ENCODE data around the gene HABP2. TPM values are rescaled to one million over a fixed set of nuclear protein-coding genes. Genes with fewer than 3 reads are reported as not detected.

HABP2 gene
- total RNA-seq, 1 donor from 2014 or later: not detected

GRCh38 chr10:113533801-113534200 is 19.1 kb upstream of the HABP2 start:
- Histone ChIP-seq H3K4me3 (no peak overlapping the region), H3K4me1 (no peaks in the 10 kb centered on the region), H3K27ac (no peak overlapping the region), H3K36me3 (no peaks in the 10 kb centered on the region), H3K9me3 (no peaks in the 10 kb centered on the region), H3K27me3 (no peaks in the 10 kb centered on the region)
- intact Hi-C loops (cut with DNase I): no loop called here
- TF ChIP-seq, protein P1, sequence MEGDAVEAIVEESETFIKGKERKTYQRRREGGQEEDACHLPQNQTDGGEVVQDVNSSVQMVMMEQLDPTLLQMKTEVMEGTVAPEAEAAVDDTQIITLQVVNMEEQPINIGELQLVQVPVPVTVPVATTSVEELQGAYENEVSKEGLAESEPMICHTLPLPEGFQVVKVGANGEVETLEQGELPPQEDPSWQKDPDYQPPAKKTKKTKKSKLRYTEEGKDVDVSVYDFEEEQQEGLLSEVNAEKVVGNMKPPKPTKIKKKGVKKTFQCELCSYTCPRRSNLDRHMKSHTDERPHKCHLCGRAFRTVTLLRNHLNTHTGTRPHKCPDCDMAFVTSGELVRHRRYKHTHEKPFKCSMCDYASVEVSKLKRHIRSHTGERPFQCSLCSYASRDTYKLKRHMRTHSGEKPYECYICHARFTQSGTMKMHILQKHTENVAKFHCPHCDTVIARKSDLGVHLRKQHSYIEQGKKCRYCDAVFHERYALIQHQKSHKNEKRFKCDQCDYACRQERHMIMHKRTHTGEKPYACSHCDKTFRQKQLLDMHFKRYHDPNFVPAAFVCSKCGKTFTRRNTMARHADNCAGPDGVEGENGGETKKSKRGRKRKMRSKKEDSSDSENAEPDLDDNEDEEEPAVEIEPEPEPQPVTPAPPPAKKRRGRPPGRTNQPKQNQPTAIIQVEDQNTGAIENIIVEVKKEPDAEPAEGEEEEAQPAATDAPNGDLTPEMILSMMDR (IDR thresholded peaks at IDR 0.05): no peak
- peak in 1 of 2 donors; percentile 45 for DNase-seq (ENCODE audit: low spot score in 2 of 2)

DNA sequence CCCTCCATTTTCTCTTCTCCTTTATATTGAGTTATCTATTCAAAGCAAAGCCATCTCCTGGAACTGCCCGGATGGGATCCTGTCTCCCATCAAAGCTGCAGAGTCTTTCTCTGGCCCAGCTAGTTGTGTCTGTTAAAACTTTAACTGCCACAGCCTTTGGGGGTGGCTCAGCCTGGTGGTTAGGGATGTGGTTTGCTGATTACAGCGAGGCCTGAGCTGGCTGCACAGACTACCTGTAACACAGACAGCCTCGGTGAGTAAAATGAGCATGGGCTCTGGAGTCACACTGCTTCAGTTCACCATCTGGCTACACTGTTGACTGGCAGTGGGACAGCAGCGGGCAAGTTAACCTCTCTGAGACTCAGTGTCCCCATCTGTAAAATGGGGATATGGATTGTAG is 18.4 kb upstream of the HABP2 start:
- TF ChIP-seq, protein P1 (IDR thresholded peaks at IDR 0.05): no peak
- Histone ChIP-seq H3K4me1 (no peaks in the 10 kb centered on the region), H3K9me3 (no peaks in the 10 kb centered on the region), H3K4me3 (no peak overlapping the region), H3K27ac (no peak overlapping the region), H3K36me3 (no peaks in the 10 kb centered on the region), H3K27me3 (no peaks in the 10 kb centered on the region)
- peak in 1 of 2 donors; percentile 43 for DNase-seq (ENCODE audit: low spot score in 2 of 2)
- intact Hi-C loops (cut with DNase I): no loop called here

DNA sequence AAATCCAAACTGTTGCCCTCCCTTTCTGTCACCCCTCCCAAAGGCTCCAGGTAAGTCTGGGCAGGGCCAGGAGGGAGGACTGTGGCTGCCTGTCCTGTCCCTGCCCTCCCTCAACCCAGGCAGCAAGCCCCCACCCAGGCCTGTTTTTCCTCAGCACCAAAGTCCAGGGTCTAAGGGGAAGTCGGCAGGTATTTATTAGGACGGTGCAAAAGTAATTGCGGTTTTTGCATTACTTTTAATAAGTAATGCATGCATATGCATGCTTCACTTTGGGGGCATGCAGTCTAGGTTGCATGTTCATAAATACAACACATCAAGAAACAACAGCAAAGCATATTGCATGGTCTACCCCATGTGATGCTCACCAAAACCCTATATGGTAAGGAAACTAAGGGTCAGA is 15.2 kb upstream of the HABP2 start:
- DNase-seq (ENCODE audit: low spot score in 2 of 2): no peak
- no peak overlapping the region for H3K4me3 ChIP-seq
- intact Hi-C loops (cut with DNase I): no loop called here

DNA sequence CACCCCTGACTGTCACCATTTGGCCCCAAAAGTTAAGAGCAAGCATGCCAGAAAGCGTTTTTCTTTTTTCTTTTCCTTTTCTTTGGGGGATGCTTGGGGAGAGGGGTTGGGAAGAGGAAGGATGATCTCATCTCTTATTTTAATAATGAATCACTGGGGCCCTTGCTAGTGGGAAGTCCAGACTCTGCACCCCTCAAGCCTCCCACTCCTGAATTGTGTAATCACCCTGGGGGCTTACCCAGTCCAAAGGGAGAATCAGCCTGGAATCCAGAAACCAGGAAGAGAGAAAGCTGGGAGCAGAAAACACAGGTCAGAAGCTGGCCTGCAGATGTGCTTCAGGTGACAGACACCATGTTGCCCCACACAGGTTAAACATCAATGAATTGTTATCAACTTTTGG is 14.7 kb upstream of the HABP2 start:
- no peak for DNase-seq (ENCODE audit: low spot score in 2 of 2)
- Histone ChIP-seq H3K4me3 (no peak overlapping the region), H3K36me3 (no peaks in the 10 kb centered on the region), H3K9me3 (no peaks in the 10 kb centered on the region), H3K4me1 (no peaks in the 10 kb centered on the region), H3K27ac (no peak overlapping the region), H3K27me3 (no peaks in the 10 kb centered on the region)
- TF ChIP-seq, protein P1 (IDR thresholded peaks at IDR 0.05): no peak
- intact Hi-C loops (cut with DNase I): no loop called here

More for the DNA sequence above, 15.2 kb upstream of the HABP2 start:
- no peaks in the 10 kb centered on the region for H3K9me3 ChIP-seq
- TF ChIP-seq, protein P1 (IDR thresholded peaks at IDR 0.05): no peak
- H3K27ac ChIP-seq: no peak overlapping the region
- H3K27me3 ChIP-seq: no peaks in the 10 kb centered on the region
- no peaks in the 10 kb centered on the region for H3K36me3 ChIP-seq
- H3K4me1 ChIP-seq: no peaks in the 10 kb centered on the region

DNA sequence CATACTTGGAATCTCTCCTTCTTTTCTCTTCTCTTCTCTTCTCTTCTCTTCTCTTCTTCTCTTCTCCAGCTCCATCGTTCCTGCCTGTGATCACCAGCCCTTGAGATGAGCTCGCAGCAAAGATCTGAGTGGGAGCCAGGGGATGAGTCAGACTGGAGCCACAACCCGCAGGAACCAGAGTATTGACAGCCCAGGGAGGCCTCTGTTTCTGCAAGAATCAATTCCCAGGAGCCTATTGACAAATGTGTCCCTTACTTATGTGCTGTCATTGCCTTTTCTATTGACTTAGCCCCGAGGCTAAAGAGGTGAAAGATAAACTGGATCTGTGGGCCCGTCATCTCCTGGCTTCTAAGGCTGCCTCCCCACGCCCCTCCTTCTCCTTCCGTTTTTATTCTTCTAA is 13.1 kb upstream of the HABP2 start:
- TF ChIP-seq, protein P1 (IDR thresholded peaks at IDR 0.05): no peak
- H3K27ac ChIP-seq: no peak overlapping the region
- H3K4me3 ChIP-seq: no peak overlapping the region
- no peaks in the 10 kb centered on the region for H3K36me3 ChIP-seq
- H3K27me3 ChIP-seq: no peaks in the 10 kb centered on the region
- H3K4me1 ChIP-seq: no peaks in the 10 kb centered on the region
- H3K9me3 ChIP-seq: no peaks in the 10 kb centered on the region
- intact Hi-C loops (cut with DNase I): no loop called here
- no peak for DNase-seq (ENCODE audit: low spot score in 2 of 2)

Data from ascending aorta (tissue), 2 donors.